Measurements from ENCODE around the gene MEI1.

Gene MEI1

GRCh38 chr22:41825376-41825775 lies 126.1 kb downstream of the MEI1 start:
- no peak overlapping the region for H3K27ac ChIP-seq (ENCODE audit: low read length)
- H3K27me3 ChIP-seq (ENCODE audit: low read depth, low read length) = no peaks in the 10 kb centered on the region
- no peak overlapping the region for H3K4me3 ChIP-seq (ENCODE audit: low read depth in 1 of 2, low read length in 2 of 2)
- peaks cover 0 to 4% of the 10 kb centered on the region in 2 donors for H3K36me3 ChIP-seq (ENCODE audit: control insufficient read depth in 1 of 2, insufficient read depth in 2 of 2, low read length in 2 of 2)
- no peaks in the 10 kb centered on the region for H3K9me3 ChIP-seq (ENCODE audit: control insufficient read depth in 1 of 2, low read length in 2 of 2)
- H3K4me1 ChIP-seq (ENCODE audit: control insufficient read depth in 1 of 2, insufficient read depth in 2 of 2, low read length in 2 of 2) = no peaks in the 10 kb centered on the region

DNA sequence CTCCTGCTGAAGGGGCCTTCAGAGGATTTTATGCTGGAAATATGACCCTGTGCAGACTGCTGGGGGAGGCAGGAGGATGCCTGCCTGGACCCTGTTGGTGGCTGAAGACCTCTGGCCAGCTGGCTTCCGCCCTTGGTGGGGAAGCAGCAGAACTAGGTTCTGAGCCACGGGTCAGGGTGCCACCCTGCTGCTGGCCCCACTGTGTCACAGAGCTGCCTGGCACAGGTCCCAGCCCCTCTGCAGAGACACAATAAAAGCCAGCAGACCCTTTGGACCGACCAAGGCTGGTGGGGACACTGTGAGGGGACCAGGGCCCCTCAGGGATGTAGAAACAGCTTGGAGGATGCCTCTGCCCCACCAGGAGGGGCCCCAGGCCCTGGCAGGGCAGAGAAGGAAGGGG lies 126.7 kb downstream of the MEI1 start:
- no peaks in the 10 kb centered on the region for H3K27me3 ChIP-seq (ENCODE audit: low read depth, low read length)
- no peaks in the 10 kb centered on the region for H3K4me1 ChIP-seq (ENCODE audit: control insufficient read depth in 1 of 2, insufficient read depth in 2 of 2, low read length in 2 of 2)
- no peak overlapping the region for H3K4me3 ChIP-seq (ENCODE audit: low read depth in 1 of 2, low read length in 2 of 2)
- no peak overlapping the region for H3K27ac ChIP-seq (ENCODE audit: low read length)
- no peaks in the 10 kb centered on the region for H3K36me3 ChIP-seq (ENCODE audit: control insufficient read depth in 1 of 2, insufficient read depth in 2 of 2, low read length in 2 of 2)
- H3K9me3 ChIP-seq (ENCODE audit: control insufficient read depth in 1 of 2, low read length in 2 of 2) = no peaks in the 10 kb centered on the region

DNA sequence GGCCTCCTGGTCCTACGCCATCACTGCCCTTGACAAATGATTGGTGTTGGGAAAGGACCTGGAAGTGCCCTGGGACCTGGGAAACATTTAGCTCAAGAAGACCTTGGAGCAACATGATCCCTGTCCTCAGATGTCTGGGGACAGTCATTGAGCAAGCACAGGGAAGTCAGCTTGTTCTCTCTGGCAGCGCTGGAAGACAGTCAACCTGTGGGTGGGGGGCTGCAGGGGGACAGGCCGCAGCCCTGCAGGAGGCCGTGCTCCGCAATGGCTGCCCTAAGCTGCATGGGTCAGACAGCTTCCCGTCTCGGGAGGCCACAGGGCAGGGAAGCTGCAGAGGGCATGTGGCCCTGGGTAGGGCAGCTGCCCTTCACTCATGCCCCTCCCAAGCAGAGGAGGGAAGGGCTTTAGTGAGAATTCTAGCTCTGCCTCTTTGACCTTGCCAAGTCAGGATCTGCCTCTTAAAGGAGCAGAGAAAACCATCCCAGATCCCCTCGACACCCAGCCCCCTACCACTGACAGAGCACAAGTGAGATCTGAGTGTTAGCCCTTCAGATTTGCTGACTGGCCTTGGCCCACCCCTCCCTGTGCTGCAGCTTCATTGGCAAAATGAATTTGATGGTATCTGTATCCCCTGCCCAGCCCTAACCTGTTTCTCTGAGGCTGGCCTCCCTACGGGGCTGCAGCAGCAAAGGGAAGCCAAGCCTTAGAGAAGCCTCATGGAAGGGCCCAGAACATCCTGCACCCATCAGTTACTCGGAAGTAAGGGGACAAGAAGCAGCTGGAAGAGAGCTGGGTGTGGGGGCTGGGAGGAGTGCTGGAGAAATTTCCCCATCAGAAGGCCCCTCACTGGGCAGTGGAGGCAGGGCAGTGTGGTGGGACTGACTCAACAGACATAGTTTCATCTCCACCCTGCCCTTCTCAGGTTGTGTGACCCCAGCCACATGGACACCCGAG lies 127.4 kb downstream of the MEI1 start:
- no peaks in the 10 kb centered on the region for H3K27me3 ChIP-seq (ENCODE audit: low read depth, low read length)
- no peak overlapping the region for H3K4me3 ChIP-seq (ENCODE audit: low read depth in 1 of 2, low read length in 2 of 2)
- no peak overlapping the region for H3K27ac ChIP-seq (ENCODE audit: low read length)
- H3K36me3 ChIP-seq (ENCODE audit: control insufficient read depth in 1 of 2, insufficient read depth in 2 of 2, low read length in 2 of 2) = no peaks in the 10 kb centered on the region
- H3K9me3 ChIP-seq (ENCODE audit: control insufficient read depth in 1 of 2, low read length in 2 of 2) = no peaks in the 10 kb centered on the region
- H3K4me1 ChIP-seq (ENCODE audit: control insufficient read depth in 1 of 2, insufficient read depth in 2 of 2, low read length in 2 of 2) = no peaks in the 10 kb centered on the region

GRCh38 chr22:41827671-41828070 lies 128.4 kb downstream of the MEI1 start:
- Histone ChIP-seq H3K27me3 (ENCODE audit: low read depth, low read length) (no peaks in the 10 kb centered on the region), H3K27ac (ENCODE audit: low read length) (no peak overlapping the region), H3K36me3 (ENCODE audit: control insufficient read depth in 1 of 2, insufficient read depth in 2 of 2, low read length in 2 of 2) (no peaks in the 10 kb centered on the region), H3K4me1 (ENCODE audit: control insufficient read depth in 1 of 2, insufficient read depth in 2 of 2, low read length in 2 of 2) (no peaks in the 10 kb centered on the region), H3K4me3 (ENCODE audit: low read depth in 1 of 2, low read length in 2 of 2) (no peak overlapping the region), H3K9me3 (ENCODE audit: control insufficient read depth in 1 of 2, low read length in 2 of 2) (no peaks in the 10 kb centered on the region)

DNA sequence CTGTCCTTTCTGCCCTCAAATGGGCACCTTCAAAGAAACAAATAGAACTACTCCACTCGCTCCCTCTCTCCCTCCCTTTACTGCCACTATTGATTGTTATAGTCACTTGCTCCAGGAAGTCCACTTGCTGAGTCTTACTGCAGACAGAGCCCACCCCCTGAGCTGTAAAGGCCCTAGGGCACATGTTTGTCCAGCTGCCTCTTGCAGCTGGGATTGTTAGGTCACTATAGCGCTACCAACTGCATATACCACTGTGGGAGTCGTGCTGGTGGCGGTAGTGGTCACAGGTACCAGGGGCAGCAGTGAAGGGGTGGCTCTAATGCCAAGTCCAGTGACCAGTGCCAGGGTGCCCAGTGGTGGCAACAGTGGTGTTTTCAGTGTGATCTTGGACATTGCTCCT lies 129.2 kb downstream of the MEI1 start:
- no peak overlapping the region for H3K27ac ChIP-seq (ENCODE audit: low read length)
- H3K36me3 ChIP-seq (ENCODE audit: control insufficient read depth in 1 of 2, insufficient read depth in 2 of 2, low read length in 2 of 2) = no peaks in the 10 kb centered on the region

DNA sequence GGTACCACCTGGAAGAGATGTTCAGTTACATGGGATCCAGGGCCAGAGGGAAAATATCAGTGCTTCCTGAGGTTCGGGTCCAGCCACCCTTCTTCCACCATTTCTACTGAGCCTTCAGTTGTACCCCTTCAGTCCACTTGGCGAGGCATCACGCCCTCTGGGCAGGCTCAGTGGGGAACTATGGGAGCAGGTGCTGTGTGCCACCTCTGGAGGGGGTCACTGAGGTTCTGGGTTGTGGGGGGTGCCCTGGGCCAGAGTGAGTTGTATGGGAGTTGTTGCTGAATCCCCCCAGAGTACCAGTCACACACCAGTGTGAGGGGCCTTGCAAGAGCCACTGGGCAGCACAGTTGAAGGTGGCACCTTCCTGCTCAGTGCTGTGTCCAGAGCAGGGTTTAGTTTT lies 130.9 kb downstream of the MEI1 start:
- H3K4me3 ChIP-seq (ENCODE audit: low read depth in 1 of 2, low read length in 2 of 2) = no peak overlapping the region
- no peaks in the 10 kb centered on the region for H3K36me3 ChIP-seq (ENCODE audit: control insufficient read depth in 1 of 2, insufficient read depth in 2 of 2, low read length in 2 of 2)
- H3K27ac ChIP-seq (ENCODE audit: low read length) = no peak overlapping the region
- H3K9me3 ChIP-seq (ENCODE audit: control insufficient read depth in 1 of 2, low read length in 2 of 2) = no peaks in the 10 kb centered on the region
- no peaks in the 10 kb centered on the region for H3K27me3 ChIP-seq (ENCODE audit: low read depth, low read length)
- H3K4me1 ChIP-seq (ENCODE audit: control insufficient read depth in 1 of 2, insufficient read depth in 2 of 2, low read length in 2 of 2) = peaks cover 6 to 9% of the 10 kb centered on the region in 2 donors

More for the DNA sequence above, 129.2 kb downstream of the MEI1 start:
- no peaks in the 10 kb centered on the region for H3K27me3 ChIP-seq (ENCODE audit: low read depth, low read length)
- H3K4me1 ChIP-seq (ENCODE audit: control insufficient read depth in 1 of 2, insufficient read depth in 2 of 2, low read length in 2 of 2) = no peaks in the 10 kb centered on the region
- H3K9me3 ChIP-seq (ENCODE audit: control insufficient read depth in 1 of 2, low read length in 2 of 2) = no peaks in the 10 kb centered on the region
- no peak overlapping the region for H3K4me3 ChIP-seq (ENCODE audit: low read depth in 1 of 2, low read length in 2 of 2)

GRCh38 chr22:41831383-41831782 lies 132.1 kb downstream of the MEI1 start:
- no peaks in the 10 kb centered on the region for H3K27me3 ChIP-seq (ENCODE audit: low read depth, low read length)
- no peaks in the 10 kb centered on the region for H3K9me3 ChIP-seq (ENCODE audit: control insufficient read depth in 1 of 2, low read length in 2 of 2)
- H3K27ac ChIP-seq (ENCODE audit: low read length) = peak overlapping the region; percentile 86
- no peak overlapping the region for H3K4me3 ChIP-seq (ENCODE audit: low read depth in 1 of 2, low read length in 2 of 2)
- H3K36me3 ChIP-seq (ENCODE audit: control insufficient read depth in 1 of 2, insufficient read depth in 2 of 2, low read length in 2 of 2) = peaks cover 0 to 7% of the 10 kb centered on the region in 2 donors
- H3K4me1 ChIP-seq (ENCODE audit: control insufficient read depth in 1 of 2, insufficient read depth in 2 of 2, low read length in 2 of 2) = peaks cover 6 to 9% of the 10 kb centered on the region in 2 donors

DNA sequence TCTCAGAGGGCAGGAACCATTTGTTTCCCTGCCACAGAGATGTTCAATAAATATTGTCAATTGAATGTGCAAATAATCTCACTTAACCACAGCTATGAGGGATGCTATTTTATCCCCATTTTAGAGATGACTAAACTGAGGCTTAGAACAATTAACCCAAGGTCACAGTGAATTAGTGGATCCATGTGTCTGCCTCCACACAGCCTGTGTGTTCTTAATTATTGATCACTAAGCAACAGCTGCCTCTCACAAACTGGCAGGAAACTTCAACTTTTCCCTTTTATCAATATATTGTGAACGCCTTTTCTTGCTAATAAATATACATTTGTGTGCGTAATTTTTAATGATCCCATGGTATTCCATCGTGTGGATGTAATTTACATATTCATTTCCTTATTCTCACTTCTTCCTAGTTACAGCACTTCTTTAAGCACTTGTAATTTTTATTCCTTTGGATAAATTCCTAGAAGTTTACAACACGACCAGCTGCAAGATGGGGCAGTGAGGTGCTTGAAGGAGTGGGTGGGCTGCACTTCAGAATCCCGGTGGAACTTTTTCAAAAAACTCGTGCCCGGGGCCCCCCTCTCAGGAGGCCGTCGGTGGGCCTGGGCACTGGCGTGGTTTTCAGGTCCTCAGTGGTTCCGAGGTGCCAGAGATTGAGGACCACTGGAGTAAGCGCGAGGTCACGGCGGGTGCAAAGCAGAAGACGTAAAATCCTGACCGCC lies 132.7 kb downstream of the MEI1 start:
- Histone ChIP-seq H3K27me3 (ENCODE audit: low read depth, low read length) (no peaks in the 10 kb centered on the region), H3K36me3 (ENCODE audit: control insufficient read depth in 1 of 2, insufficient read depth in 2 of 2, low read length in 2 of 2) (peaks cover 0 to 13% of the 10 kb centered on the region in 2 donors), H3K4me3 (ENCODE audit: low read depth in 1 of 2, low read length in 2 of 2) (peak overlapping the region; percentile 63 to 82), H3K27ac (ENCODE audit: low read length) (peak overlapping the region; percentile 86), H3K9me3 (ENCODE audit: control insufficient read depth in 1 of 2, low read length in 2 of 2) (no peaks in the 10 kb centered on the region), H3K4me1 (ENCODE audit: control insufficient read depth in 1 of 2, insufficient read depth in 2 of 2, low read length in 2 of 2) (peaks cover 6 to 9% of the 10 kb centered on the region in 2 donors)

DNA sequence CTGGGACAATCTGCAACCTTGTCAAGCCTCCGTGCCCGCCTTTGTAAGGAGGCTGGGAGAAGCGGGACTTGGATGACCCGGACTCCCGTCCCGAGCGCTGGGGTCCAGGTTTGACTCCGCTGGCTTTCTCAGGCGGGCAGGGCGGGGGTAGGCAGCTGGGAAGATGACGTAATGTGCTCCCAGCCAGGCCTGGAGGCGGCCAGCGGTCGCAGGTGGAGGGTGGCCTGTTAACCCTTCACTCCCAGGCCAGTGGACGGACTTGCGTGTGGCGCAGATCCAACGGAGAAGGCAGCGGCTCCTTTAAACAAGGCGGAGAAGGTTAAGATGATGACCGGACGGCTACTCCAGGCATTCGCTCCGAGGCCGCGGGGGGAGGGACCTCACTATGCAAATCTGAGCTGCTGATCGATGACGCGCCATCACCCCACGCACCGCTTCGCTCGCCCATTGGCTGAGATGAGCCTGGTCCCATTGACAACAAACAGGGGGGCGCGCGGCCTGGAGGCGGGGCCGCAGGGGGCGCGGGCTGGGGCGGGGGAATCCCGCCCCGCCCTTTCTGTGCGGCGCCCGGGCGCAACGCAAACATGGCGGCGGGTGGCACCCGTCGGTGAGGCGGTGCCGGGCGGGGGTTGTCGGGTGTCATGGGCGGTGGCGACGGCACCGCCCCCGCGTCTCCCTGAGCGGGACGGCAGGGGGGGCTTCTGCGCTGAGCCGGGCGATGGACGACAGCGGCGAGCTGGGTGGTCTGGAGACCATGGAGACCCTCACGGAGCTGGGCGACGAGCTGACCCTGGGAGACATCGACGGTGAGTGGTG lies 133.5 kb downstream of the MEI1 start, which contains the start of gene SREBF2:
TSS of gene SREBF2 (plus strand) at position 553 of the 816 bp plus-strand sequence. CDS start at position 719, 166 bp downstream.
- Histone ChIP-seq H3K4me1 (ENCODE audit: control insufficient read depth in 1 of 2, insufficient read depth in 2 of 2, low read length in 2 of 2) (peaks cover 7 to 9% of the 10 kb centered on the region in 2 donors), H3K4me3 (ENCODE audit: low read depth in 1 of 2, low read length in 2 of 2) (peak within 1 kb of the TSS; percentile 63 to 82), H3K36me3 (ENCODE audit: control insufficient read depth in 1 of 2, insufficient read depth in 2 of 2, low read length in 2 of 2) (peaks cover 0 to 14% of the 10 kb centered on the region in 2 donors), H3K27me3 (ENCODE audit: low read depth, low read length) (no peaks in the 10 kb centered on the region), H3K27ac (ENCODE audit: low read length) (peak within 1 kb of the TSS; percentile 86), H3K9me3 (ENCODE audit: control insufficient read depth in 1 of 2, low read length in 2 of 2) (no peaks in the 10 kb centered on the region)

DNA sequence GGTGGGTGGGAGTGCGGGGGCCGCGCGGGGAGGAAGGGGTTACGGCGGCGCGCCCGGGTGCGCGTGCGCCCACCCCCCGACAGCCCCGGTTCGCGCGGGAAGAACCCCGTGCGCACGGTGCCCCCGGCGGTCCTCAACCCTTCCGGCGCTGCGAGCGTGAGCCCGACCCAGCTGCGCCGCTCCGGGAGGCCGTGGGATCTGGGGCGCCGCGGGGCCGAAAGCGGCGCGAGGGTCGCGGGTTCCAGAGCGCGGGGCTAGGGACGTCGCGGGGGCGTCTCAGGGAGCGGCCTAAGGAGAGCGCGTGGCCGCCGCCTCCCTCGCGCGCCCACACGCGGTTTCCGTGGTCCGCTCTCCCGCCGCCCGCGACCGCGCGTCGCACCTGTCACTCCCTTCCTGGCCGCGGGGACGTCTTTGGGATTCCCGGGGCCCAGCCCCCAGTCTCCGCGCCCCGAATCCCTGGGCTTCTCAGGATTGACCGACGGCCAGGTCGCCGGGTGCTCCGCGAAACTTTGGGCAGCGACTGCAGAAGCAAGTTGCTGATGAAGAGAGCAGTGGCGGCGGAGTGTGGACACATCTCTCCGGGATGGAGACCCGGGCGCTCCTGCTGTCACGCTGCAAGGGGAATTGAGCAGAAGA lies 134.2 kb downstream of the MEI1 start:
- no peaks in the 10 kb centered on the region for H3K9me3 ChIP-seq (ENCODE audit: control insufficient read depth in 1 of 2, low read length in 2 of 2)
- peaks cover 0 to 14% of the 10 kb centered on the region in 2 donors for H3K36me3 ChIP-seq (ENCODE audit: control insufficient read depth in 1 of 2, insufficient read depth in 2 of 2, low read length in 2 of 2)
- no peaks in the 10 kb centered on the region for H3K27me3 ChIP-seq (ENCODE audit: low read depth, low read length)
- H3K4me1 ChIP-seq (ENCODE audit: control insufficient read depth in 1 of 2, insufficient read depth in 2 of 2, low read length in 2 of 2) = peaks cover 9 to 11% of the 10 kb centered on the region in 2 donors
- peak overlapping the region; percentile 49 for H3K27ac ChIP-seq (ENCODE audit: low read length)
- peak overlapping the region; percentile 58 to 82 for H3K4me3 ChIP-seq (ENCODE audit: low read depth in 1 of 2, low read length in 2 of 2)
